Measurements from ENCODE around the gene EPC1.

- TF ChIP-seq, protein P1, sequence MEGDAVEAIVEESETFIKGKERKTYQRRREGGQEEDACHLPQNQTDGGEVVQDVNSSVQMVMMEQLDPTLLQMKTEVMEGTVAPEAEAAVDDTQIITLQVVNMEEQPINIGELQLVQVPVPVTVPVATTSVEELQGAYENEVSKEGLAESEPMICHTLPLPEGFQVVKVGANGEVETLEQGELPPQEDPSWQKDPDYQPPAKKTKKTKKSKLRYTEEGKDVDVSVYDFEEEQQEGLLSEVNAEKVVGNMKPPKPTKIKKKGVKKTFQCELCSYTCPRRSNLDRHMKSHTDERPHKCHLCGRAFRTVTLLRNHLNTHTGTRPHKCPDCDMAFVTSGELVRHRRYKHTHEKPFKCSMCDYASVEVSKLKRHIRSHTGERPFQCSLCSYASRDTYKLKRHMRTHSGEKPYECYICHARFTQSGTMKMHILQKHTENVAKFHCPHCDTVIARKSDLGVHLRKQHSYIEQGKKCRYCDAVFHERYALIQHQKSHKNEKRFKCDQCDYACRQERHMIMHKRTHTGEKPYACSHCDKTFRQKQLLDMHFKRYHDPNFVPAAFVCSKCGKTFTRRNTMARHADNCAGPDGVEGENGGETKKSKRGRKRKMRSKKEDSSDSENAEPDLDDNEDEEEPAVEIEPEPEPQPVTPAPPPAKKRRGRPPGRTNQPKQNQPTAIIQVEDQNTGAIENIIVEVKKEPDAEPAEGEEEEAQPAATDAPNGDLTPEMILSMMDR (IDR thresholded peaks at IDR 0.05), result no peak
- no peak for TF ChIP-seq POLR2A (IDR thresholded peaks at IDR 0.05)
Measured at GRCh38 chr10:32384171-32384570, 37.2 kb upstream of the EPC1 start.

Measured in right lobe of liver (tissue), 4 donors.